ENCODE measurements around the gene SCYGR1. TPM values are rescaled to one million over a fixed set of nuclear protein-coding genes. Genes with fewer than 3 reads are reported as not detected.

SCYGR1 gene
- total RNA-seq, 1 experiment from 2014 or later: not detected

DNA sequence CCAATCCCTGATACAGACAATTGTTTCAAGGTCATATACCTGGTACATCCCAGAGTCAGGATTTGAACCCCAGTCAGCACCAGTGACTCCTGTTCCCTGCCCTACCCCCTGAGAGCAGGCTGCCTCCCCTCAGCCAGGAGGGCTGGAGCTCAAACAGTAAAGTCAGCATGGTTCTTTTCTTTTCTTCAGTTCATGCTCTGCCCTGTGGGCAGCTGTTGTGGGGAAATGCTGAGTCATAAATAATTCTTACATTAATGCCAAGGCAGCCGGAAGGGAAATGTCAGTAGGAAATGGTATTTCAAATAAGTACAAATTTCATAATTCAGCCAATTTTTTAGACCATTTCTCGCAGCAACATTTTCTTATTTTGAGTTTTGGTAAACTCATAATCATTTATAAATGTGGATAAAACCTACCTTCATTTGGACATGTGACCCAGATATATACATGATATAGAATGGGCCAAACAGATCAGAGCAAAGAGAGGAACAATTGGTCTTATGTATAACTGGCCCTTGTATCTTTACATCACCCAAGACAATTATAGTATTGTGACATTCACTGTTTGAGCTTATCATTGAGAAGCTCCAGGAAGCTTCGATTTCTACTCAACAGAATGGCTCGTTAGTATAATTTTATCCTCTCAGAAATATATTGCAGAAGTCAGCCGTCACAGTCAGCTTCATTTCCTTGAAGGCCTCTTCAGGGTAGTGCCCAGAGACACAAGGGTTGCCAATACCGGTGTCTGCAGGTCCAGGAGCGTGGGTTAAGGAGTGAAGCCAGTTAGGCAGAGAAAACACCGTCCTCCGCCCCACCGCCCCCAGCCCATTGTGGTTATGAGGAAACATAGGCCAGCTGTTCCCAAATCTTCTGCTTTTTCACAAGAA lies 28.0 kb upstream of the SCYGR1 start:
- H3K4me3 ChIP-seq (ENCODE audit: low read length): no peak overlapping the region
- no peaks in the 10 kb centered on the region for H3K36me3 ChIP-seq (ENCODE audit: low read depth, low read length)
- H3F3A ChIP-seq (ENCODE audit: low read length, unreplicated experiment): no peaks in the 10 kb centered on the region
- peak overlapping the region; percentile 41; the same call in 1 of the 2 replicates for H2AFZ ChIP-seq (ENCODE audit: low read length)
- POLR2A ChIA-PET (ENCODE audit: unreplicated experiment): no interaction called here
- DNase-seq (peak; percentile 81), ATAC-seq (peak; percentile 93)
- H3K4me1 ChIP-seq (ENCODE audit: insufficient read depth, low read length): peaks cover 19% of the 10 kb centered on the region
- H4K20me1 ChIP-seq (ENCODE audit: low read length): no peaks in the 10 kb centered on the region
- no peaks in the 10 kb centered on the region for H3K79me2 ChIP-seq (ENCODE audit: low read length)
- H3K27ac ChIP-seq (ENCODE audit: low read length): peak overlapping the region; percentile 56
- no peaks in the 10 kb centered on the region for H3K9me2 ChIP-seq (replicated peaks; ENCODE audit: low read length)
- intact Hi-C loops (cut with micrococcal nuclease): no loop called here
- TF ChIP-seq EZH2phosphoT487 (IDR thresholded peaks at IDR 0.05; ENCODE audit: borderline replicate concordance, low read length): no peak
- TF ChIP-seq EZH2 (IDR thresholded peaks at IDR 0.05; ENCODE audit: low read length, unreplicated experiment): no peak
- TF ChIP-seq, protein P1, sequence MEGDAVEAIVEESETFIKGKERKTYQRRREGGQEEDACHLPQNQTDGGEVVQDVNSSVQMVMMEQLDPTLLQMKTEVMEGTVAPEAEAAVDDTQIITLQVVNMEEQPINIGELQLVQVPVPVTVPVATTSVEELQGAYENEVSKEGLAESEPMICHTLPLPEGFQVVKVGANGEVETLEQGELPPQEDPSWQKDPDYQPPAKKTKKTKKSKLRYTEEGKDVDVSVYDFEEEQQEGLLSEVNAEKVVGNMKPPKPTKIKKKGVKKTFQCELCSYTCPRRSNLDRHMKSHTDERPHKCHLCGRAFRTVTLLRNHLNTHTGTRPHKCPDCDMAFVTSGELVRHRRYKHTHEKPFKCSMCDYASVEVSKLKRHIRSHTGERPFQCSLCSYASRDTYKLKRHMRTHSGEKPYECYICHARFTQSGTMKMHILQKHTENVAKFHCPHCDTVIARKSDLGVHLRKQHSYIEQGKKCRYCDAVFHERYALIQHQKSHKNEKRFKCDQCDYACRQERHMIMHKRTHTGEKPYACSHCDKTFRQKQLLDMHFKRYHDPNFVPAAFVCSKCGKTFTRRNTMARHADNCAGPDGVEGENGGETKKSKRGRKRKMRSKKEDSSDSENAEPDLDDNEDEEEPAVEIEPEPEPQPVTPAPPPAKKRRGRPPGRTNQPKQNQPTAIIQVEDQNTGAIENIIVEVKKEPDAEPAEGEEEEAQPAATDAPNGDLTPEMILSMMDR (conservative IDR thresholded peaks at IDR 0.05; ENCODE audit: low read depth, low read length): no peak
- no peaks in the 10 kb centered on the region for H3K9me3 ChIP-seq (ENCODE audit: low read length)
- H3K27me3 ChIP-seq (ENCODE audit: low read length): no peaks in the 10 kb centered on the region
- peak overlapping the region; percentile 48; the same call in 1 of the 2 replicates for H3K4me2 ChIP-seq (ENCODE audit: low read length)
- BruUV-seq (replicated peaks): no TSS peak
- 0 out of 2 replicates have a peak overlapping the region, but pooled peaks have one; percentile 3 for H3K9ac ChIP-seq (ENCODE audit: low read length)
- CTCF ChIA-PET: interaction anchor here (0.6 to 1.1 kb wide), 2 partner anchors 10 to 332 kb away, joined by 3 to 6 read pairs; no protein-coding TSS in a partner anchor

DNA sequence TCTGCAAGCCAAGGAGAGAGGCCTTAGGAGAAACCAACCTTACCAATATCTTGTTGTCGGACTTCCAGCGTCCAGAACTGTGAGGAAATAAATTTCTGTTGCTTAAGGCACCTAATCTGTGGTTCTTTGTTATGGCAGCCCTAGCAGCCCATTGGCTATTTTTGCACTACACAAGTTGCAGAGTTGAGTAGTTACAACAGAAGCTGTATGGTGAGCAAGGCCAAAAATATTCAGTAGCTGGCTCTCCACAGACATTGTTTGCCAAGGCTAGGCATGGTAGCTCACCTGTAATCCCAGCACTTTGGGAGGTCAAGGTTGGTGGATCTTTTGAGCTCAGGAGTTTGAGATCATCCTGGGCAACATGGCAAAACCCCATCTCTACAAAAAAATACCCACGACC lies 27.1 kb upstream of the SCYGR1 start:
- H3K9ac ChIP-seq (ENCODE audit: low read length): no peak overlapping the region
- no peaks in the 10 kb centered on the region for H4K20me1 ChIP-seq (ENCODE audit: low read length)
- peak overlapping the region; percentile 48; the same call in 1 of the 2 replicates for H3K4me2 ChIP-seq (ENCODE audit: low read length)
- H3K36me3 ChIP-seq (ENCODE audit: low read depth, low read length): no peaks in the 10 kb centered on the region
- ChIA-PET CTCF (interaction anchor here (0.6 to 1.1 kb wide), 2 partner anchors 9 to 333 kb away, joined by 3 to 6 read pairs; no protein-coding TSS in a partner anchor), POLR2A (ENCODE audit: unreplicated experiment) (no interaction called here)
- no peaks in the 10 kb centered on the region for H3K9me3 ChIP-seq (ENCODE audit: low read length)
- BruUV-seq (replicated peaks): no TSS peak
- H3K4me1 ChIP-seq (ENCODE audit: insufficient read depth, low read length): peaks cover 19% of the 10 kb centered on the region
- no peaks in the 10 kb centered on the region for H3F3A ChIP-seq (ENCODE audit: low read length, unreplicated experiment)
- H2AFZ ChIP-seq (ENCODE audit: low read length): no peak overlapping the region
- TF ChIP-seq EZH2phosphoT487 (IDR thresholded peaks at IDR 0.05; ENCODE audit: borderline replicate concordance, low read length): no peak
- TF ChIP-seq EZH2 (IDR thresholded peaks at IDR 0.05; ENCODE audit: low read length, unreplicated experiment): no peak
- TF ChIP-seq, protein P1 (conservative IDR thresholded peaks at IDR 0.05; ENCODE audit: low read depth, low read length): no peak
- H3K9me2 ChIP-seq (replicated peaks; ENCODE audit: low read length): no peaks in the 10 kb centered on the region
- H3K4me3 ChIP-seq (ENCODE audit: low read length): no peak overlapping the region
- no peaks in the 10 kb centered on the region for H3K27me3 ChIP-seq (ENCODE audit: low read length)
- H3K79me2 ChIP-seq (ENCODE audit: low read length): no peaks in the 10 kb centered on the region
- peak overlapping the region; percentile 56 for H3K27ac ChIP-seq (ENCODE audit: low read length)
- peak; percentile 61 for ATAC-seq
- intact Hi-C loops (cut with micrococcal nuclease): no loop called here
- DNase-seq: peak; percentile 73

DNA sequence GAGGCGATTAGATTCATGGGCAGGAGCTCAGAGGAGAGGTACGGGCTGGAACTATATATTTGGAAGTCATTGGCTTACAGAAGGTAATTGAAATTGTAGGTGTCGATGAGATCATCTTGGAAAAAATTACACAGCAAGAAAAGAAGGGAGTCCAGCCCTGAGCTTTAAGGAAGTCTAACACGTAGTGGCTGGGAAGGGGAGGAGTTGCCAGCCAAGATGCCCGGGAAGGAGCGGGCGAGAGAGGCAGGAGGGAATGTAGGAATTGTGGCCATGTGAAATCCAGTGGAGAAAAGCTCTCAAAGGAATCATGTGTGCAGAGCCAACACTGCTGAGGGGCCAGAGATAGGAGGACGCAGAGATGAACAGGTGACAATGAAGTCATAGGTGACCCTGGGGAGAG lies 25.6 kb upstream of the SCYGR1 start:
- Histone ChIP-seq H3K9me2 (replicated peaks; ENCODE audit: low read length) (no peaks in the 10 kb centered on the region), H4K20me1 (ENCODE audit: low read length) (no peaks in the 10 kb centered on the region), H2AFZ (ENCODE audit: low read length) (no peak overlapping the region), H3K9ac (ENCODE audit: low read length) (no peak overlapping the region), H3F3A (ENCODE audit: low read length, unreplicated experiment) (no peaks in the 10 kb centered on the region), H3K27me3 (ENCODE audit: low read length) (no peaks in the 10 kb centered on the region), H3K79me2 (ENCODE audit: low read length) (no peaks in the 10 kb centered on the region), H3K4me2 (ENCODE audit: low read length) (no peak overlapping the region), H3K27ac (ENCODE audit: low read length) (no peak overlapping the region), H3K4me3 (ENCODE audit: low read length) (no peak overlapping the region), H3K9me3 (ENCODE audit: low read length) (no peaks in the 10 kb centered on the region), H3K36me3 (ENCODE audit: low read depth, low read length) (no peaks in the 10 kb centered on the region), H3K4me1 (ENCODE audit: insufficient read depth, low read length) (peaks cover 19% of the 10 kb centered on the region)
- BruUV-seq (replicated peaks): no TSS peak
- TF ChIP-seq EZH2 (IDR thresholded peaks at IDR 0.05; ENCODE audit: low read length, unreplicated experiment) (no peak), EZH2phosphoT487 (IDR thresholded peaks at IDR 0.05; ENCODE audit: borderline replicate concordance, low read length) (no peak)
- TF ChIP-seq, protein P1 (conservative IDR thresholded peaks at IDR 0.05; ENCODE audit: low read depth, low read length): no peak
- ChIA-PET CTCF (no interaction called here), POLR2A (ENCODE audit: unreplicated experiment) (no interaction called here)
- ATAC-seq (no peak), DNase-seq (no peak)
- intact Hi-C loops (cut with micrococcal nuclease): no loop called here

Measured in PC-3 (cell line).